Embryonic facial prominence (tissue), 1 donor: ENCODE measurements around the gene KCNJ9.

Source experiments
- DNase-seq: peaks from one replicate; pipeline ENCODE4 v3.0.0-alpha.2; 2016; ENCODE audit errors: extremely low spot score

KCNJ9 gene

DNA sequence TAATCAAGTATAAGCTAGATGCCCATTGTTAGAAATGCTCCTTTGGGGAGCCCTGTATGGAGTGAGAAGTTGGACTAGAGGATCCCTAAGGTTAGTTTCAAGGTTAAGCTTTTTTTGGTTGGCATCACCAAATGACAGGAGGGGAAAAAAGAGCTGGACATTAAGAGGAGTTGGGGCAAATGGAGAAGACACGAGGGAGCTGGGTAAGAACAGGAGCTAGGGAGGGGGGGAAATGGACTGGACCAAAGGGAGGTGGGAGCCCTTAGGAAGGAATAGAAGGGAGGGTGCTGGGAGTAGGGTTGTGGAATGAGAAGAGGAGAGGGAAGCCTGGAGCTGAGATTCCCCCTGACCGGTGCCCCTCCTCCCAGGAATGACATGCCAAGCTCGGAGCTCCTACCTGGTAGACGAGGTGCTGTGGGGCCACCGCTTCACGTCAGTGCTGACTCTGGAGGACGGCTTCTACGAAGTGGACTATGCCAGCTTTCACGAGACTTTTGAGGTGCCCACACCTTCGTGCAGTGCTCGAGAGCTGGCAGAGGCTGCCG lies 5.9 kb downstream of the KCNJ9 start:
- no peak for DNase-seq

DNA sequence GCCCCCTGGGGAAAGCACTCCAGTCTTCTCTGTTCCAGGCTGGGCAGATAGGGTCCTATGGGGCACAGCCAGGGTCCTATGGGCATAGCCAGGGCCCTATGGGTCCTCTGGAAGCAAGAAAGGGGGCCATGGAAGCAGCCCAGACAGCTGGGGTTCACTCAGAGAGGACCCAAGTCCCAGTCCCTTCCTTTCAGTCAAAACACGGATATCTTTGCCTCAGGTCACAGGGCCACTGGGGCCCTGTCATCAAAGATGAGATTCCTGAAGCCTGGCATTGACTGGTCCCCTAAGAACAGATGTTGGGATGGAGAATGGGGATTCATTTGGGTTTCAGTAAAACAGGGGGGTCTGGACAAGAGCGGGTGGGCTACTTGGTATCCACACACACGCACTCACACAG lies 8.5 kb downstream of the KCNJ9 start:
- DNase-seq, result no peak

DNA sequence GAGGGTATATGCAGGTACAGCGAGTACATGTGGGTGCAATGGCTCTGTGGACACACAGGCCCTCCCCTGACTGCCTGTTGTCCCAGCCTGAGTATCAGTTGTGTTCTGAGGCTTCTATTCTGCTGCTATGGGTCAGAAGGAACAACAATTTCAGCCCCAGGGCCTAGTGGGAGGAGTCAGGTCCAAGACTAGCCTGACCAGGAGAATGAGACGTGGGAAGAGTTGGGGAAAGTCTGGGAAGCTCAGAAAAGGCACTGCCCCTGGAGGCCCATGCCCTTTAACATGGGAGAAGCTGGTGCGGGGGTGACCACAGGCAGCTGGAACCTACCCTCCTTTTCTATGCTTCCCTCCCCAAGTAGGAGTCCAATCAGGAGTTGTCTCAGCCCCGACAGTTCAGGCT lies 9.4 kb downstream of the KCNJ9 start:
- no peak for DNase-seq

DNA sequence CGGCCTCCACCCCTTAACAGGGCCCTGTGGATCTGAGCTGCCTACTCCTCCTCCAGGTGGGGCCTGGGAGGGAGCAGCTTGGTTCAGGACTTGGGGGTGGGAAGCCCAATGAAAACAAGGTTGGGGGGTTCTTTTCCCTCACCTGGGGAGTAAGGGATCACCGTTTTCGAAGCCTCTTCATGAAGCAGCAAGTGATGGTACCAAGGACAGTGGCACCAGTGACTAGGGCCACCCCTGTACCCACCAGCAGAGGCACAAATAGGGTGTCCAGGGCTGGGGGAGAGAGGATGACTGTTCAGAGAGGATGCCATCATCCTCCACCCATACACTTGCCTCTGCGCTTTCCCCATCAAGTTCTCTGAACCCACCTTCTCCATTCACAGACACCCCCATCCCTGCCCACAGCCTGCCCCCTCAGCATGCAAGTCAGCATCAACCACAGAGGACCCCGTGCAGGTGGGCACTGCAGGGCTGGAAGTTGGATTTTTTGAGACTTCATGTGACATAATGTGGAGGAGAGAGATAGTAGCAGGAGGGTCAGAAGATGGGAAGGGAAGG lies 10.4 kb downstream of the KCNJ9 start:
- DNase-seq, result no peak

DNA sequence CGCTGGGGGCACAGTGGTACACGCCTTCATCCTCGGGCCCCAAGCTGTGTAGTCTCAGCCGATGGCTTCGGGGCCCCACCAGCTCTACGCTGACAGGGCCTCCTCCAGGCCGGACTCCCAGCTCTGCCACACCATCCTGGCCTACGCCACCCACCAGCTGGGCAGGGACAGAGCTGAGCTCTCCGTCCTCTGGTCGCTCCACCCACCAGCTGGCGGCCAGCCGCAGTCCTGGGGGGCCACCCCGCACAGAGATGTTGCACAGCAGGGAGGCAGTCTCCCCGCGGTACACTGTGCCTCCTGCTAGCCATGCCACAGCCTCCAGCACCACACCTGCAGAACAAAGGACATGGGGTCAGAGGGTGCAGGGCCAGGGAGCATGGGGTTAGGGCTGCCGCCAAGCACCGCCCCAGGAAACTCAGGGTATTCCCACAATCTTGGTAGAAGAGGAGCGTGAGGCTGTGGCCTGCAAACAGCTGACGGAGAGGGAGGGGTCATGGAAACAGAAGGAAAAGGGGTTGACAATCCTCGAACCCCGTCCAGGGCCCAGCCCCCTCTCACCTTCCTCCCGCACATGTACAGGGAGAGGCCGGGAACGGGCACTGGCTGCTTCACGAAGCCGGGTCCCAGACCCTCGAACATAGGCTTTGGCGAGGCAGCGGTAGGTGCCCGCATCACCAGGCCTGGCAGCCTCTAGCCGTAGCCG lies 11.2 kb downstream of the KCNJ9 start:
- no peak for DNase-seq

DNA sequence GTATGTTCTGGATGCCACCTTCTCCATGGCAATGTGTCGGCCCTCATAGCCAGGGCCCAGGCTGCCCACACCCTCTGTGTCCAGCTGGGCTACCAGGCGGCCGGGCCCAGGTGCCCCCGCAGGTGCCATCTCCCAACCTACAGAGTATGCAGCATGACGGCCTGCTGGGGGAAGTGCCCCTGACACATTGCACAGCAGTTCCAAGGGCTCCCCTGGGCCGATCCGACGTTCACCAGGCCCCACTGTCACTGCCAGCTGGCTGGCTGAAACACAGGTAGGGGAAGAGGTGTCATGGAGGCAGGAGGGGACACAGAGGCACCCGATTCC lies 11.7 kb downstream of the KCNJ9 start:
- DNase-seq, result no peak

DNA sequence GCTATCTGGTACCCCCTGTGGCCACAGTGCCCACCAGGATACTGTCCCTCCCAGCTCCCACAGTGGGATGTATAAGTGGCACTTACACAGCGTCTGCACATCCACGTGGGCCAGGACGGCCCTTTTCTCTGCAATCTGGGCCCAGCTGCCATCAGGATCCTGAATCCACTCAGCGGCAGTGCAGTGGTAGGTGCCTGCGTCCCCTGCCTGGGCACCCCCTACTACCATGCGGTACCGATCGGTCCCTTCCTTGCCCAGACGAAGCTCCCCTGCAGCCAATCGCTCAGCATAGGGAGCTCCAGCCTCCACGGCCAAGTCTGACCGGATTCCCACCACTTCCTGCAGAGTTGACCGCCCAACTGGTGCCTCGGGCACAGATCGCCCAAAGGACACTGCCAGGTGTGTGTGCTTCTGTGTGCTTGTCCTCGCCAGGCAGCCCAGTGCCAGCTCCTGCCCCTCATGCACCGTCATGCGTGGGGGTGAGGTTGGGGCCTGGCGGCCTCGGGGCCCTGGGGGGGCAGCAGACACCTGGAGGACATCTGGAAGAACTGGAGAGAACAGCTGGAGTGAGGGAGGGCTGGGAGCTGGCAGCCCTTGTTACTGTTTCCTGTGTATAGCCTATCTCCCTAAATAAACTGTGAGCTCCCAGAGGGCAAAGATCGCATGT lies 12.4 kb downstream of the KCNJ9 start:
- no peak for DNase-seq

DNA sequence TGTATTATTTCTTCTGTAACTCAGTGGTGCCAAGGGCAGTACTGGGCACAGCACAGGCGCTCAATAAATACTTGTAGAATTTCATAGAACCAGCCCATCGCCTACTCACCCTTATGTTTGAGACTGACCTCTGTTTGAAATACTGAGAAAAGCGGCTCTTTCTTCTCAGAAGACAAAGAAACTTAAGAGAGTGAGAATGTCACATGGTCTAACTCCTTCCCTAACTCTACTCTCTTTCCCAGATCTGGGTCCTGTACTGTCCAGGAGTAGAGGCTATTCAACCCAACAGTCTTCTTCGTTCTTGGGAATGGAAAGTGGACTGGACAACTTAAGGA lies 12.9 kb downstream of the KCNJ9 start:
- DNase-seq, result no peak

DNA sequence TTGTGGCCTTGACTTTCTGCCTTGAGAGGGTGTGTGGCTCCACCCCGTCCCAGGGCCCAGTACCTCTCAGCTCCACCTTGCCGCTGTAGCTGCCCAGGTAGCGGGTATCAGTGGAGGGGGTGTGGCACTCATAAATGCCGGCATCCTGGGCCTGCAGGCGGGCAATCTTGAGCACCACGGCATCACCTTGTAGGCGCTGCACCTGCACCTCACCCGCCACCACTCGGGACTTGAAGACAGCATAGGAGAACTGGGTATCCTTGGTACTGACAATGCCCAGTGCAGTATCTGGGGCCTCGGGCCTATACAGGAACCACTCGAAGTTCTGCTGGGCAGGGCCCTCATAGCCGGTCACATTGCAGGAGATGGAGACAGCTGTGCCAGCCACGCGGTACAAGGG lies 13.5 kb downstream of the KCNJ9 start:
- no peak for DNase-seq

DNA sequence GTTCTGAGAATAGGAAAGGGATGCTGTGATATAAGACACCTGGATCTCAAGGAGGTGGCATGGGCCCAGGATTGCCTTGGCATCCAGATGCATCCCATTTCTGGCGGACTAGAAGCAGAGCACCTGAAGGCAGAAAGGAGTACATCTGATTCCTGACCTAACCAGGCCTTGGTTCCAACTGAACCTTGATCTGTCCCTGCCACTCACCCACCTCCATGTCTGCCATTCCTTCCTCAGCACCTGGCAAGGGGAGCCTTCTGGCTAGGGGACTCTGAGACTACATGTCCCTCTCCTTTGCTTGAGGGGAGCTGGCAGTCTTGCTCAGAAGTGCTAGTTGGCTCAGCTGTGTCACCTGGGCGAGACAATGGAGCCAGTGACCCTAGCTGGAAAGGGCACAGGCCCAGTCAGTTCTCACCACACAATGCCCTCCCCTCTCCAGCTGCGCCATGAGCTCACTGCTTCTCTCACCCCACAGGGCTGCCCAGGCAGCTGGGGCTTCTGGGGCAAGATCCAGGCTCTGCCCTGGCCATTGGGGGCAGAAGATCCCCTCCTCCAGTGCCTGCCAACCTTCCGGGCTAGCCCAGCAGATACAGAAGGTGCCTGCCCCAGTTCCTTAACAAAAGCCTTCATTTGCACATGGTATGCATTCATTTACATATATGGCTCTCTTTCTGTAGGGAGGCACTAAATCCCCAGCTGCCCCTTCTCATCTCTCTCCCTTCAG lies 14.2 kb downstream of the KCNJ9 start:
- DNase-seq, result no peak

DNA sequence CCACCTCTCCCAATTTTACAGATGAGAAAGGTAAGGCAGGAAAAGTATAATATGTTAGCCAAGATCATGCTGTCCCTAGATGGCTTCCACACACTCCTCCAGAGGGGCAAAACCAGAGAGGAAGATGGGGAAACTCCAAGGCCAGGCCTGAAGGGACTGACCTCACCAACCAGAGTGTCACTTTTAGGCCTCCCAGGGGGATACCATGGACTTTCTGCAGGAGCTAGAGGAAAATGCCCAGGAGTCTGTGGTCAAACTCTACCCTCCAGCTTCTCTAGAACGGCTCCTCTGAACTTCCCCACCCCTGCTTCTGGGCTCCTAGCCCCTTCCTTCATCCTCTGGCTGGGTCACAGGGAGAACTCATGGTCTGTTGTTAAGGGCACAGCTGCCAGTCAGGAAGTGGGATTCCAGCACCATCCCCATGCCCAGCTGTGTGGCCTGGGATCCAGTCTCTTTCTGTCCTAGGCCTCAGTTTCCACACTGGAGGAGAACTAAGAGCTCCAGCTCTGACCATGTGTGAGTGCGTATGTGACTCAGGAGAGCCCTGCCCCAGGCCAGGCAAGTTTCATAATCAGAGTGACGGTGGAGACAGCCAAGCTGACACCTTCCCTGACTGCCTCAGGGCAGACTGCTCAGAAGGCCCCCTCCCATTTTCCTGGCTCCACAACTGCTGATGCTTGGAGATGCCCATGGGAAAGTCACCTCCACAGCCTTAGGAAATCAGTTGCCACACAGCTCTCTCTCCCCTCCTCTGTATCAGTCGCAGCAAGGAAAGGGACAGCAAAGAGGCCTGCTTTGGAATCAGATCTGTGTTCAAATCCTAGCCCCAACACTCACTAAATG lies 15.2 kb downstream of the KCNJ9 start:
- no peak for DNase-seq

DNA sequence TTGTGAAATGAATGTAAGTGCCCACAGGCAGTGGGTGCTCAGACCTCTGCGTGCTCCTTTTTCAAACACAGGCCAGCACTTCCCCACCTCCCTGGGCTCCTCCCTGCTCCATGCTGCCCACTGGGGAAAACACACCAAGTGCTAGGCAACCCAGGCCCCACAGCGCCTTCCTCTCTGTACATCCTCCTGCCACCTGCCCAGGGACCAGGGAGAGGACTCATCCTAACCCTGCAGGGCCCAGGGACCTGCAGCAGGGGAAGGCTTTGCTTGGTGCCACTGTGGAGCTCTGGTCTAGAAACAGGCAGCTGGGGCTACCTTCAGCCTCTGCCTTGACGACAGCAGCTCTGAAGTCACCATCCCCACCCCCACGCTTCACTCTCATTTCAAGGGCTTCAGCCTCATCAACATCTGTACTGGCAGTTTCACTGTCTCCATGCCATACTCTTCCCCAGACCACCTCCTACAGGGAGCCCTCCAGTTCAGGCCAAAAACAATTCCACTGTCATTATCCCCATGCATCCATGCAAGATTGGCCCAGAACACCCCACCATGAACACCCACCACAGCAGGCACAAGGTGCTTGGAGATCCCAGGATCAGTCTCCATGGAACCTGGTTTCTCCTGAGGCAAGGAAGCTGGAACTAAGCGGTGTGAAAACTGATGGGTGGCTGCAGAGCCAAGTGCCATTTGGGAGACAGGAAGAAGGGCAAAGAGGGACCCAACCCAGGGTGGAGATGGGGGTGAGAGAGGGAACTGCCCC lies 16.0 kb downstream of the KCNJ9 start:
- DNase-seq, result no peak

DNA sequence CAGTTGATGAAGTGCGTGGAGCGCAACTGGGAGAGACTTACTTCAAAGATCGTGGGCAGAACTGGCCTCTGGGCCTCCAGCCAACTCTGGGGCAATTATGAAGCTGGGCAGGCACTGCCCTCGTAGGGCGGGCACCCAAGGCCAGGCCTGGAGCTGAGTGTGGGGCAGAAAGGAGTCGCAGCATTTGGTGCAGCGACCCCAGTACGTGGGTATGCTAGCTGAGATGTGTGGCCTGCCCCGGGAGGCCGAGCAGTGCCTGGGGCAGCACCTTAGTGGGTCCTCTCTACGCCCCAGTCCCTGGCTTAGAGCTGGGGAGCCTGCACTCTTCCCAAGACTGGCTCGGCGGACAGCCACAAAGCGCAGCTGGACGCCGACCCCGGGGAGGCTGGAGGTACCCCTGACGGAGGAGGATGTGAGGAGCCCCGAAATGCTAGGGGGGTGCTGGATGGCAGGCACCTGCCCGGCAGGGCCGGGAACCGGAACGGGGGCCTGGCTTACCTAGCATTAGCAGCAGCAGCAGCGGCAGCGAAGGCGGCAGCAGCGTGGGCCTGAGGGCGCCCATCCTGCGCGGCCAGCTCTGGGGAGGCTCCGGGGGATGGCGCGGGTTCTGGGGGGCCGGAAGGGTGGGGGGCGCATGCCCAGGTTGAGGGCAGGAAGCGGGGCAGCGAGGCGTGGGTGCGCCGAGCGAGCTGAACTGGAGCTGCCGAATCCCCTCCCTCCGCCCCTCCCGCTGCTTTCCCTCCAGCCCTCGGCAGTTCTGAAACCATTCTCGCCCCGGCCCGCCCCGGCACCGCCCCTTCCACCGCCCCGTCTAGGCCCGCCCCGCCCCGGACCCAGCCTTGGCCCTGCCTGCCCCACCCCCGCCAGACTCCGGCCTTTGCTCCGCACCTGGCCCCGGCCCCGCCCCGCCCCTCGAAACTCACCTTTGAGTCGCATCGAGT lies 16.8 kb downstream of the KCNJ9 start, which contains the start of gene IGSF8:
TSS of gene IGSF8 (minus strand) at position 709 of the 941 bp plus-strand sequence. CDS start at position 562, 147 bp downstream.
- DNase-seq, result peak; percentile 68

DNA sequence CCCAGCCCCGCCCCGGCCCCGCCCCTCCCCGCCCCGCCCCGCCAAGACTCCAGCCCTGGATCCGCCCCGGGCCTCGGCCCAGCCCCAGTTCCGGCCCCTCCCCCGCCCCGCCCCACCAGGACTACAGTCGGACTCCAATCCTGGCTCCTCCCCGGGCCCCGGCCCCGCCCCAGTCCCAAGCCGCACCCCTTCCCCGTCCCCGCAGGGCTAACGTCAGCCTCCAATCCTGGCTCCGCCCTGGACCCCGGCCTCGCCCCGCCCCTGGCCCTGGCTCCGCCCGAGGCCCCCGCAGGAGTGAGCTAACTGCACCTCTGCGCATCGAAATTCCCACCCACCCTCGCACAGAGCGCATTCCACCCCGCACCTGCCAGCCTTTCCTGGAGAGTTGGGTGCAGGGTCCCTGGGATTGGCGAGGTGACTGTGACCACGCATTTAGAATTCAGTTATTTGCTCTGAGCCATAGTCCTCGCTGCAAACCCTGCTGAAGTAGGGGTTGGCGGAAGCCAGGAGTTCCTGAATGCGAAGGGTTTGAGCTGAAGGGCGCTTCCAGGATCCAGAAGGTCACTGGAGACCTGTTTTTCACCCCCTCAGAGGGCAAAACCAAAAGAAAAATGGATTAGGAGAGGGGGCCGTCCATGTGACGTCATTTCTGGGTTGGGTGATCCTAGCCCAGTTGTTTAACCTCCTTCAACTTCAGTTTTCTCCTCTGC lies 17.7 kb downstream of the KCNJ9 start:
- DNase-seq, result peak; percentile 92

DNA sequence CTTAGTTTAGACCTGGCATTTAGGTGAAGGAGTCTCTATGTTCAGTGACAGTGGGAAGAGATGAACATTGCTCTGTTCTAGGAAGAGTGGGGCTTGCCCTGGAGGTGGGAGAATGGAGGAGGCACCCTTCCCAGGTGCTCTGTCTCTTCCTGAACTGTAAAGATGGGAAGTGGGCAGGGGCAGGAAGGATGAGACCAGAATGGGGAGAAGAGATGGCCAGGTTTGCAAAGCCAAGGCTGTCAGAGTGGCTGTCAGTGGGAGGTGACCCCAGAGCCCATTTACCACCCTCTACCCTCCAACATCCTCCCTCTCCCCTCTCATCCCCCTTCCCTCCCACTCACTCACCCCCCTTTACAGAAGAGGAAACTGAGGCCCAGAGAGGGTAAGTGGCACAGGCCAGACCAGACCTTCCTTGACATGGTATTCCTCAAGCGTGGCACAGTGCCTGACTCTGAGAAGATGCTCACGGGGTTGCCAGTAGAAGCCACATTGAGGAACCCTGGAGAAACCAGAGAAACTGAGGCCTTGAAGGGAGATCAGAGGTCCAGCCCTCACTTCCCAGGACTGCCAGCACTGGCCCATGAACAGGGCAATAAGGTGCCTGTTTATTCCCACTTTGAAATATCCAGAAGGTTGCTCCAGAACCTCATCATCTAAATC lies 18.5 kb downstream of the KCNJ9 start:
- no peak for DNase-seq

DNA sequence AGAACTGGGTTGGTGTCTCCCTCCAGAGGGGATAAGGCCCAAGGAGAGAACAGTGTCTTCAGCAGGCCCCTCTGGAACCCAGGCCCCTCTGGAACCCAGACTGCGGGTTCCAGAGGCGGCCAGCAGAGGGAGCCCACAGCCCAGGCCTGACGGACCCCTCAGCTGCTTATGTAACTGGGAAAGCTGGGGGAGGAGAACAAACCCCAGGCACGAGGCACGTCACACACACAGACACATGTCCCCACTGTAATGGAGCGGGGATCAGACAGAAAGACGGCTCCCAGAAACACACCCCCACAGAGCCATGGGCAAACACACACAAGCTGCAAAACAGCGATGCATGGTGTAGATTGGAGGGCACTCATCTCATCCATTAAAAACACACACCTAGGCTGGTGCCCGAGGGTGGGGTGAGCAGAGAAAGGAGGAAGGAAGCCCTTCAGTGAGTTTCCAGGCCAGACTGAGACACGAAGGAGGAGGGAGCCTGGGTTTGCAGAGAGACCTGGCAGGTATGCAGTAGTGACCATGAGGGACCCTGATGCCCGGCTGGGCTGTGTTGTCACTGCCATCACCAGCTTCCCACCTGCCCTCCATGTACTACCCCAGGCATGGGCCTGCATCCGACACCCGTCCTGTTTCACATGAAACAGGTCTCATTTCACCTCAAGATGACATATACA lies 19.8 kb downstream of the KCNJ9 start:
- peak; percentile 62 for DNase-seq

DNA sequence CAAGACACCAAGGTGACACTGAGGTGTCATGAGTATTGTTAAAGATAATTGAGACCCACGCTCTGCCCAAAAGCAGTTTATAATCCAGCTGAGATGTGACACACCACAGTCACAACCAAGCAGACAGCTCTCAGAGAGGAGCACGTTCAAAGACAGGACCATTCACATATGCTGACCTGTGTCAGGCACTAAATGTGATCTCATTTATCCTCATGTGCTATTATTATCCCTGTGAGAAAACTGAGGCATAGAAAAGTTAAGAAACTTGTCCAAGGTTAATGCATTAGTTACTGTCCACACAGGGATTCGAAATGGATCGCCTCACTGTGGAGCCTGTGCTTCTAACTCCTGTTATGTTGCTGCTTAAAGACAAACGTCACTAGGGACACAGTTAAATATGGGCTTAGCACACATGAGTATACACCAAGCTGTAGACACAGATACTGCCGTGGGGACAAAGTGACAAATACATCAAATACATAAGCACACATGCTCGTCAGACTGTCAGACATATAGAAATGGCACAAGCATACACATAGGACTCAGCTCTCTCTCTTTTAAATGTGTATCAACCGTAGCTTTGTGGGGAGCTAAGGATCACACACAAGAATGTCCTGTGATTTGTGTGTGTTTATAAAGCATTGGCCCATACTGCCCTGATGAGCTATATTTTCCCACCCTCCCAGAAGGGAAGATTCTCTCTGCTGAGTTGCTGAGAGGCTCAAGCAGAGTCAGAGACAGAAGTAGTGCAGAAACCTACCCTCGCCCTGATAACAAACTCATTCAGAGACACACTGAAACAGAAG lies 20.6 kb downstream of the KCNJ9 start:
- no peak for DNase-seq
